PC-9 (cell line): ENCODE results near the gene MALRD1.

Experiments used
- CTCF ChIP-seq: fragments of 200-600 bp; sonication (generic); conservative IDR thresholded peaks from 2 replicates; pipeline ENCODE4 v1.6.1; 2017; ENCODE audit warnings: mixed run types, antibody characterized with exemption, mild to moderate bottlenecking, moderate library complexity
- EZH2 ChIP-seq: fragments of 200-600 bp; sonication (generic); IDR thresholded peaks from 2 replicates; pipeline ENCODE4 v1.8.0; 2017; ENCODE audit warnings: antibody characterized with exemption, low read depth

- TF ChIP-seq CTCF (no peak), EZH2 (no peak)
Observed at GRCh38 chr10:19483421-19483820, 434.8 kb downstream of the MALRD1 start.
